Suppressor macrophage treated with lipopolysaccharide for 1 hour (primary cell): ENCODE measurements around the gene PDSS2.

Experiments
- DNase-seq, 3 donors: peaks; one replicate each; pipeline ENCODE4 v3.0.0-alpha.2; 2020 to 2022

PDSS2 gene

DNA sequence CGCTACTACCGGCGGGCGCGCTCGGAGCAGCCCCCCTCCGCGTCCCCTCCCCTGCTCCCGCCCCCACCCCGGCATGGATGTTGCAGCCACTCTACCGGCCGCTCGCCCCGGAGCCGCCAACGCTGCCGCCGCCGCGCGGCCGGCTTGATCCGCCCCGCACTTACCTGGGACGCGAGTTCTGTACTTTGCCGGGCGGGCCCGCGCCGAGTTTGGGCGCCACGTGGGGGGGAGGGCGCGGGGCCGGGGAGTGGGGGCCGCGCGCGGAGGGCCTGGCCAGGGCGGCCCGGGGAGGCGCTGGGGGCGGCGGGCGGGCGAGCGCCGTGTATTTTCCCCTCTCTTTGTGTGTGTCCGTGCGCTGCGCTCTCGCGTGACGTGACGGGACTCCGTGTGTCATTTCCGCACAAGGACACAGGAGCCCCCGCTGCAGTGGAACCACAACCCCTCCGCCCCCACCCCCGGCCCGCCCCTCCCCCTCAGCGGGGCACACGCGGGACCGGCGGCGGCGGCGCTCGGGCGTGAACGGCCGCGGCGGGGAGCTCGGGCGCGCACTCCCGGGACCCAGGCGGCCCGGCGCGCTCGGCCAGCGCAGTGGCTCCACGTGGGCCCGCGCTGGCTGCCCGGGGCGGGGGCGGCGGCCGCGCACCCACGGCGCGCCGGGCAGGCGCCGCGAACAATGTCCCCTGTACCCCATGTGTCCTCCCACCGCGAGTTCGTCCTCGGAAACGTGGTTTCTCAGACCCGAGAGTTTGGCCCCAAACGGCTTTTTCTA, 344.3 kb downstream of the PDSS2 start, which contains the start of gene BEND3:
TSS of gene BEND3 (minus strand) at position 590 of the 769 bp plus-strand sequence. CDS start 16,230 bp downstream, outside the sequence.
- DNase-seq, result peak; percentile 48 to 71 (median 62)

DNA sequence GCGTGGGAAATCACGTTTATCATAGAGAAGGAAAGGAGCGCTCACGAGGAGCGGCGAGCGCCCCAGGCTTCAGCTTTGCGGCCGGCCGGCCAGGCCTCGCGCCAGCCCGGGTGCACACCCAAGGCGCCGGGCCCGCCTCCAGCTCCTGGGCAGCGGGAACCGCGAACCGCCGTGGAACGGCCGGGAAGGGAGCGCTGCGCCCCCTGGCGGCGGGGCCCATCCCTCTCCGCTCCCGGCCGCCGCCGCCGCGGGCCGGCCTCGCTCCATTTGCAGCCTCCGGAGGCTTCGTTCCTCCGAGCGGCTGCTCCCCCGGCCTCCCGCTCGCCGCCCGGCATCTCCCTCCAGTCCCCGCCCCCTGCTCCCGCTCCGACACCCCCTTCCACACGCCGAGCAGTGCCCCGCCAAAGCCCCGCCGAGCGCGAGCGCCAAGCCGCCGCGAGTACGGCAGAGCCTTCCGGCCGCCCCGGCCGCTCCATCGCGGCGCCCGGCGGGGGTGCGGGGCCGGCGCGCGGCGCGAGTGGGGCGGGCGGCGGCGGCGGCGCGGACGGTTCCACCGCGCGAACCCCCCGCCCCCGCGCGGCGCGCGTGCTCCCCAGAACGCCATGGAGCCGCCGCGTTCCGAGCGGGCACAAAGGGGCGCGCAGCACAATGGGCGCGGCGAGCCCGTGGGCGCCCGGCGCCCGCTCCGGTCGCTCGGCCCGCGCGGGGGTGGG, 345.0 kb downstream of the PDSS2 start:
- peak; percentile 90 to 98 (median 96) for DNase-seq

DNA sequence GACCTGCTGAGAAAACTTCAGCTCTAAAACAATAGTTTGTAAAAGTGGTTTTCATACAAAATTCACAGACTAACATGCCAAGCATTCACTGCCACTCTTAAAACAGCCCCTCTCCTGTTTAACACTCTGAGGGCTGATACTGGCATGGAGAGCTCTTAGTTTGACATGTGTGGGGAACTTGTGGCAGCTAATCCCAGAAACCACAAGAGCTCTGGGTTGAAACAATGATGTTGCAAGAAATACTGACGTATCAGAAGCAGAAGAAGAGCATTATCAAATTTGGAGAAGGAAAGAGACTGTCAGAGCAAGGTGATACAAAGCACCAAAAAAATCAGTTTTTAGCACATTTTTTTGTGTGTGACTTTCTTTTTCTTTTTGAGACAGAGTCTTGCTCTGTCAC, 349.2 kb downstream of the PDSS2 start:
- peak; percentile 58 to 78 (median 72) for DNase-seq

DNA sequence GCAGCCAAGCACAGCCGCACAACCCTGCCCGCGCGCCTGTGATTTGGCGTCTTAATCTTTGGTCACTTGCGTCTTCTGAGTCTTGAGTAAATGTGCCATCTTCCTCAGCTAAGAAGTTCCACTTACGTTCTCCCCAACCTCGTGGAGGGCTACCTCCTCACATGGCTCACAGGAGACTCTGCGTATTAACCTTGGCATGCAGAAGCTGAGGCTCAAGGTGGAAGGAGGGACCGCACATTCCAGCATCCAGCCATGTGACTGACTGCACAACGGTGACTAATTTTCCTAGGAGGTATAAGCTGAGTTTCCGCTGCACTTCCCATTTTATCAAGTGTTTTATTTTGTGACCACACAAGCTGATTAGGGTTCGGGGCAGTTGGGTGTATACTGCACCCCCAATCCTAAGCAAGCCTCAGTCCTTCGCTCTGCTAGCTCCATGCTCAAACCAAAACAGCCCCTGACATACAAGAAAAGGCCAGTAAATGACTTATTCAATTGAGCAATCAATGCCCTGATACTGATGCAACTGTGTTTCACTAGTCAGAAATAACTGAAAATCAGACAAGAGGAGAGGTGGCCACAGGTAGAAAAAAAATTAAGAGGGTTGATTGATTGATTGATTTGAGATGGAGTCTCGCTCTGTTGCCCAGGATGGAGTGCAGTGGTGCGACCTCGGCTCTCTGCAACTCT, 351.0 kb downstream of the PDSS2 start:
- DNase-seq, result peak in 2 of 3 donors; percentile 30 to 31

DNA sequence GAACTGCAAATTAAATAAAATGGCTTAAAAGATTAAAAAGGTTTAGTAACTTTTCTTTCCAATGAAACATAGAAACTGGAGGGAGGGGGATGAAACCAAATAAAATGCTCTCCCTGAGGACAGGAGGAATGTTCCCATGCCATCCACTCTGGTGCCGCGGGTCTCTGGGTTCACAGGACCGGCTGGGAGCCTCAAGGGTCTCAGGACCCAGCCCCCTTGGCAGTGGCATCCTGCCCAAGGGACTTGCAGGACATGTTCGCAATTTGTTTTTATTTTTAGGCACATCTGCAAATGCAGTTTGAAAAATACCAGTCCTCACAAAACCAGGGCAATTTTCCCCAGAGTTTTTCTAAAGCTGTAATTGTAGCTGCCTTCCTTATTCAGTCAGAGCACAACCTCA, 351.6 kb downstream of the PDSS2 start:
- no peak for DNase-seq

DNA sequence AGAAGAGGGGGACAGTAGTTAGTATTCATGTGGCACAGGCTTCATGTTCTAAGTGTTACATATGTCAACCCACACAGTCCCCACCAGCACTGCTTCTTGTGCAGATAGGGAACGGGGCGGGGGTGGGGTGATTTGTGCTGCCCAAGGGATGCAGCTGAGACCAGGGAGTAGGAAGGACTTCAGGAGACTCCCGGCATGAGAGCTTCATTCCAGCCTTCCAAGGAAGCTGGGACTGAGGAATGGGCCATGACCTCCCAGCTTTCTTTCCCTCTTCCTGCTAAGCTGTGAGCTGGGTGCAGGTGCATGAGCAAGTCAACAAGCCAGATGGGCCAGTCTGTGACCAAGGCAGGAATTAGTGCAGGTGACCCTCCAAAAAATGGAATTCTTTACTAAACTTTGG, 353.2 kb downstream of the PDSS2 start:
- no peak for DNase-seq

DNA sequence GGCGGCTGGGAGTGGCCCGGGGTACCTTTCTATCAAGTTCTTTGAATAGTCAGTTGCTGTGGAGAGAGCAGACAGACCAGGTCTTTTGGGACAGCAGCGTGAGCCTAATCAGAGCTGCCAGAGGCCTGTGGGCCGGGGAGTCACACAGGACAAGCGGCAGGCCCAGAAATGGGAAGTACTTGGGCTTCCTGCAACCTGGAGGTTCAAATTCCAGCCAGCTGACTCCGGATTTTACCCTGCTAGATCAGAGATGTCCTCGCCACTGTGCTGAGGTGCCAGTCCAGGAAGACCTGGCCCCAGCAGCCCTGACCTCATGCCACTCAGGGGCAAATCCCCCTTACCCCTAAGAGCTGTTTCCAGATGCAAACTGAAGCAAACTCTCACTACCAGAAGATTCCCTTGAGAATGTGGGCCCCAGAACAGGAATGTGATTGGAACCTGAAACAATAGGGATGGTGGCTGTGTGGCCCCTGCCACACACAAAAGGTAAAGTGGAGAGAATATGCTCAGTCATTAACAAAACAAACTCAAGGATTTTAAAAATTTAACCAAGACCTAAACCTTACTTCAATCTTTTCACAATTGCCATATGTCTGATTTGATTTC, 353.8 kb downstream of the PDSS2 start:
- peak in 2 of 3 donors; percentile 35 to 46 for DNase-seq

DNA sequence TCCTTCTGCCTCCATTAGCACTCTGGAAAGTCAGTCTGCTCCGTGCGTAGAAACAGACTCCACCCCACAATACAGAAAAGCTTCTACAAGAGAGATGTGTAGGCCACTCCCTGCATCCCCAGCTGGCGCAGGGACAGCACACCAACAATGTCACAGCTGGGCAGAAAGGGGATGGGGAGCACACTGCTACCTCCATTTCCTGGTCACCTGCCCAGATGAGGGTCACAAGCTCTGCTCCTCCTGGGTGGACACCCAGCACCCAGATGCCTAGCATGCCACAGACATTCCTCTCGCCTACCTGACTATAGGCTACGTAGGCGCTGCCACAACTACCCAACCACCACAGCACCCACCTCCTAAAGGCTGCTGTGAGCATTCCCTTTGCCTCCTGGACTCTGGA, 356.3 kb downstream of the PDSS2 start:
- DNase-seq, result no peak
